ENCODE measurements around the gene CDKN3.
"Not testable (repeated sequence)": the region's sequence is repeated elsewhere in the genome, so short reads cannot be mapped to it uniquely, and the experiment has no call there.

GRCh38 chr14:54380558-54380957, 16.2 kb upstream of the CDKN3 start:
- TF ChIP-seq CTCF (conservative IDR thresholded peaks at IDR 0.05; ENCODE audit: low read length); EZH2phosphoT487 (IDR thresholded peaks at IDR 0.05; ENCODE audit: borderline replicate concordance, low read depth, low read length): not testable (repeated sequence)

All from OCI-LY7 (cell line).